ENCODE results near the gene ACTRT3.

- TF ChIP-seq CTCF (conservative IDR thresholded peaks at IDR 0.05; ENCODE audit: low read length), result no peak
- TF ChIP-seq EZH2phosphoT487 (IDR thresholded peaks at IDR 0.05; ENCODE audit: borderline replicate concordance, low read depth, low read length), result no peak
Observed at GRCh38 chr3:169758359-169758994, 10.9 kb downstream of the ACTRT3 start.
